H9 (cell line): ENCODE data around the gene LGALS4. TPM values are rescaled to one million over a fixed set of nuclear protein-coding genes. Genes with fewer than 3 reads are reported as not detected.

ENCODE experiments used
- DNase-seq: peaks from one replicate; pipeline ENCODE4 v3.0.0-alpha.2; 2017
- H2AFZ ChIP-seq: one replicate; pipeline ENCODE4 v1.6.1; 2013; ENCODE audit warnings: mild to moderate bottlenecking, low read length, control low read depth, moderate library complexity
- H2AK5ac ChIP-seq: 2 replicates; pipeline ENCODE4 v1.6.1; 2013; ENCODE audit warnings: low read length, control low read depth, mixed read lengths; ENCODE audit not compliant: insufficient read length
- H2BK120ac ChIP-seq: one replicate; pipeline ENCODE4 v1.6.1; 2013; ENCODE audit warnings: low read depth, mild to moderate bottlenecking, low read length, control low read depth, inconsistent platforms; ENCODE audit not compliant: poor library complexity, severe bottlenecking
- H2BK12ac ChIP-seq: 2 replicates; pipeline ENCODE4 v1.6.1; 2013; ENCODE audit warnings: low read length, control low read depth, mixed read lengths, low read depth; ENCODE audit not compliant: insufficient read length
- H2BK15ac ChIP-seq: 2 replicates; pipeline ENCODE4 v1.6.1; 2013; ENCODE audit warnings: low read depth, low read length, control low read depth
- H2BK20ac ChIP-seq: one replicate; pipeline ENCODE4 v1.6.1; 2013; ENCODE audit warnings: low read depth, mild to moderate bottlenecking, low read length, control low read depth, inconsistent platforms; ENCODE audit not compliant: poor library complexity, severe bottlenecking
- H2BK5ac ChIP-seq: 2 replicates; pipeline ENCODE4 v1.6.1; 2013; ENCODE audit warnings: low read length, control low read depth, mixed read lengths; ENCODE audit not compliant: insufficient read length
- H3K14ac ChIP-seq: 2 replicates; pipeline ENCODE4 v1.6.1; 2013; ENCODE audit warnings: low read length, control low read depth; ENCODE audit not compliant: insufficient read depth
- H3K18ac ChIP-seq: 2 replicates; pipeline ENCODE4 v1.6.1; 2013; ENCODE audit warnings: low read depth, mild to moderate bottlenecking, mixed read lengths, low read length, control low read depth; ENCODE audit not compliant: insufficient read length
- H3K23ac ChIP-seq: 2 replicates; pipeline ENCODE4 v1.6.1; 2013; ENCODE audit warnings: low read length, control low read depth, mixed read lengths, low read depth; ENCODE audit not compliant: insufficient read length
- H3K23me2 ChIP-seq: 2 replicates; pipeline ENCODE4 v1.6.1; 2013; ENCODE audit warnings: low read depth, mild to moderate bottlenecking, mixed read lengths, low read length, control low read depth; ENCODE audit not compliant: insufficient read length, poor library complexity, severe bottlenecking
- H3K27ac ChIP-seq: 2 replicates; pipeline ENCODE4 v1.5.1; 2013; ENCODE audit warnings: low read length, control low read depth, mixed read lengths, low read depth; ENCODE audit not compliant: insufficient read length
- H3K27me3 ChIP-seq: 2 replicates; pipeline ENCODE4 v1.6.1; 2013; ENCODE audit warnings: low read length, control low read depth, inconsistent platforms; ENCODE audit not compliant: insufficient read depth
- H3K4ac ChIP-seq: 2 replicates; pipeline ENCODE4 v1.6.1; 2013; ENCODE audit warnings: low read depth, mild to moderate bottlenecking, control low read depth, inconsistent platforms, low read length, moderate library complexity
- H3K4me1 ChIP-seq: 2 replicates; pipeline ENCODE4 v1.6.1; 2013; ENCODE audit warnings: low read length, control low read depth, inconsistent platforms; ENCODE audit not compliant: insufficient read depth
- H3K4me2 ChIP-seq: 2 replicates; pipeline ENCODE4 v1.6.1; 2013; ENCODE audit warnings: low read length, control low read depth, mixed read lengths; ENCODE audit not compliant: insufficient read length, insufficient read depth
- H3K56ac ChIP-seq: 2 replicates; pipeline ENCODE4 v1.6.1; 2013; ENCODE audit warnings: low read depth, mild to moderate bottlenecking, mixed read lengths, low read length, control low read depth; ENCODE audit not compliant: insufficient read length
- H3K79me1 ChIP-seq: 2 replicates; pipeline ENCODE4 v1.6.1; 2013; ENCODE audit warnings: low read depth, mild to moderate bottlenecking, moderate library complexity, low read length, control low read depth, inconsistent platforms; ENCODE audit not compliant: insufficient read depth, poor library complexity, severe bottlenecking
- H3K79me2 ChIP-seq: 2 replicates; pipeline ENCODE4 v1.6.1; 2013; ENCODE audit warnings: low read length, control low read depth, inconsistent platforms; ENCODE audit not compliant: insufficient read depth
- H3K9ac ChIP-seq: 2 replicates; pipeline ENCODE4 v1.6.1; 2013; ENCODE audit warnings: low read length, control low read depth, mixed read lengths; ENCODE audit not compliant: insufficient read length; ENCODE audit errors: extremely low read depth
- H3K9me3 ChIP-seq: one replicate; pipeline ENCODE4 v1.6.1; 2013; ENCODE audit warnings: low read depth, low read length, inconsistent platforms; ENCODE audit not compliant: control insufficient read depth
- H3T11ph ChIP-seq: one replicate; pipeline ENCODE4 v1.6.1; 2013; ENCODE audit warnings: mild to moderate bottlenecking, low read length, control low read depth, inconsistent platforms
- H4K20me1 ChIP-seq: one replicate; pipeline ENCODE4 v1.6.1; 2013; ENCODE audit not compliant: control insufficient read depth, insufficient read length, insufficient read depth
- H4K5ac ChIP-seq: 2 replicates; pipeline ENCODE4 v1.6.1; 2013; ENCODE audit warnings: low read depth, mild to moderate bottlenecking, mixed read lengths, low read length, control low read depth; ENCODE audit not compliant: insufficient read length
- H4K8ac ChIP-seq: replicated peaks from 2 replicates; pipeline ENCODE4 v1.6.1; 2013; ENCODE audit warnings: low read length, control low read depth, mixed read lengths, low read depth; ENCODE audit not compliant: insufficient read length
- H4K91ac ChIP-seq: 2 replicates; pipeline ENCODE4 v1.6.1; 2013; ENCODE audit warnings: low read depth, mild to moderate bottlenecking, moderate library complexity, mixed read lengths, low read length, control low read depth; ENCODE audit not compliant: insufficient read length
- H3K27ac Mint-ChIP-seq, 3 experiments: 2 replicates in 2 of 3; 3 replicates in 1 of 3; pipeline ENCODE4 v1.8.0; 2020 to 2021; ENCODE audit warnings: mixed read lengths in 3 of 3, mild to moderate bottlenecking in 1 of 3, moderate library complexity in 1 of 3
- H3K27me3 Mint-ChIP-seq: 2 replicates; pipeline ENCODE4 v1.8.0; 2021; ENCODE audit warnings: low read depth, mild to moderate bottlenecking, moderate library complexity, mixed read lengths
- H3K36me3 Mint-ChIP-seq, 3 experiments: 2 replicates in 2 of 3; 3 replicates in 1 of 3; pipeline ENCODE4 v1.8.0; 2020 to 2021; ENCODE audit warnings: low read depth in 3 of 3, mixed read lengths in 3 of 3; ENCODE audit not compliant: insufficient read depth in 1 of 3
- H3K4me1 Mint-ChIP-seq, 2 experiments: 2 replicates each; pipeline ENCODE4 v1.8.0; 2020; ENCODE audit warnings: mixed read lengths in 2 of 2
- H3K4me3 Mint-ChIP-seq, 2 experiments: 2 replicates in 1 of 2; 3 replicates in 1 of 2; pipeline ENCODE4 v1.8.0; 2020 to 2021; ENCODE audit warnings: mild to moderate bottlenecking in 2 of 2, mixed read lengths in 2 of 2, moderate library complexity in 1 of 2
- H3K9me3 Mint-ChIP-seq, 2 experiments: 2 replicates in 1 of 2; 3 replicates in 1 of 2; pipeline ENCODE4 v1.8.0; 2020; ENCODE audit warnings: mild to moderate bottlenecking in 2 of 2, mixed read lengths in 2 of 2, moderate library complexity in 1 of 2
- CTCF ChIP-seq: fragments of 200-600 bp; sonication (generic); conservative IDR thresholded peaks from 3 replicates; pipeline ENCODE4 v1.8.0; 2021; ENCODE audit warnings: antibody characterized with exemption, mild to moderate bottlenecking
- WGBS: extraction: QIAGEN DNeasy Blood & Tissue Kit; methylation state at CpG from one replicate; pipeline ENCODE4 v1.1.7; 2013; ENCODE audit warnings: missing lambda C conversion rate, low lambda C conversion rate, mixed read lengths; ENCODE audit not compliant: insufficient read length; ENCODE audit errors: extremely low coverage; 5-methylcytosine and 5-hydroxymethylcytosine counted together
- total RNA-seq: library from RNA; stranded (reverse); gene quantifications from 2 replicates; pipeline ENCODE4 v1.2.1, GENCODE V29; 2021

The LGALS4 gene
- total RNA-seq, 1 experiment from 2014 or later = 0.68 TPM

- DNase-seq = no peak
- H3K9ac ChIP-seq = no peak overlapping the region
- no peak overlapping the region for H4K8ac ChIP-seq
- no peaks in the 10 kb centered on the region for H4K20me1 ChIP-seq
- H4K5ac ChIP-seq = no peak overlapping the region
- no peak overlapping the region for H3K4ac ChIP-seq
- no CpG with 5 or more reads among the region's 7 CpGs for WGBS
- no peak overlapping the region for H2BK5ac ChIP-seq
- Mint-ChIP-seq H3K27me3 (peaks cover 24% of the 10 kb centered on the region), H3K27ac (no peak overlapping the region), H3K4me3 (no peak overlapping the region; a peak in 1 of 5 replicates), H3K4me1 (0 out of 4 replicates have a peak, but pooled peaks cover 3 to 4% of the 10 kb centered on the region in 2 experiments), H3K9me3 (no peaks in the 10 kb centered on the region), H3K36me3 (no peaks in the 10 kb centered on the region)
- H2BK20ac ChIP-seq = no peak overlapping the region
- no peak overlapping the region for H2BK120ac ChIP-seq
- H3K14ac ChIP-seq = no peak overlapping the region
- no peak overlapping the region for H3K4me2 ChIP-seq
- no peak overlapping the region for H3T11ph ChIP-seq
- H3K23ac ChIP-seq = no peak overlapping the region
- peaks cover 2% of the 10 kb centered on the region for H3K23me2 ChIP-seq
- H2BK12ac ChIP-seq = no peak overlapping the region
- no peaks in the 10 kb centered on the region for H3K79me1 ChIP-seq
- TF ChIP-seq CTCF = no peak
- H2AK5ac ChIP-seq = no peak overlapping the region
- no peak overlapping the region for H2AFZ ChIP-seq
- H3K18ac ChIP-seq = no peak overlapping the region
- no peaks in the 10 kb centered on the region for H3K27me3 ChIP-seq
- no peaks in the 10 kb centered on the region for H3K79me2 ChIP-seq
- H2BK15ac ChIP-seq = no peak overlapping the region
- H3K4me1 ChIP-seq = no peaks in the 10 kb centered on the region
- no peak overlapping the region for H4K91ac ChIP-seq
- no peaks in the 10 kb centered on the region for H3K9me3 ChIP-seq
- no peak overlapping the region for H3K27ac ChIP-seq
- H3K56ac ChIP-seq = no peak overlapping the region
Measured at GRCh38 chr19:38781058-38781457, 31.7 kb downstream of the LGALS4 start.
